Stimulated activated effector memory CD8-positive, alpha-beta T cell treated with anti-CD3 and anti-CD28 coated beads, Interleukin-12 subunit alpha, Interleukin-12 subunit beta, amount 100 ng/mL, for 72 hours (primary cell): ENCODE data around the gene CEP68.
"Not testable (repeated sequence)": the region's sequence is repeated elsewhere in the genome, so short reads cannot be mapped to it uniquely, and the experiment has no call there.

ENCODE experiments used
- ATAC-seq: fragments of 150-1000 bp; cut with Tn5 transposase; 2 replicates; pipeline ENCODE4 v1.10.0; 2021
- DNase-seq, 2 donors: peaks; one replicate each; pipeline ENCODE4 v3.0.0; 2021 to 2022; ENCODE audit warnings: low spot score in 2 of 2
- H3K27ac Mint-ChIP-seq: one replicate; pipeline ENCODE4 v1.8.0; 2022; ENCODE audit warnings: mild to moderate bottlenecking, mixed read lengths
- H3K36me3 Mint-ChIP-seq: one replicate; pipeline ENCODE4 v1.8.0; 2022; ENCODE audit warnings: mild to moderate bottlenecking, mixed read lengths
- H3K4me1 Mint-ChIP-seq: one replicate; pipeline ENCODE4 v1.8.0; 2022; ENCODE audit warnings: mixed read lengths
- H3K4me3 Mint-ChIP-seq: one replicate; pipeline ENCODE4 v1.8.0; 2022; ENCODE audit warnings: mild to moderate bottlenecking, mixed read lengths
- H3K9me3 Mint-ChIP-seq: one replicate; pipeline ENCODE4 v1.8.0; 2022; ENCODE audit warnings: mixed read lengths

The CEP68 gene

GRCh38 chr2:65116645-65117044 is 60.4 kb downstream of the CEP68 start:
- Mint-ChIP-seq H3K27ac (no peak overlapping the region), H3K4me3 (no peak overlapping the region), H3K4me1 (peaks cover 52% of the 10 kb centered on the region), H3K36me3 (peaks cover 21% of the 10 kb centered on the region), H3K9me3 (no peaks in the 10 kb centered on the region)
- ATAC-seq (no peak), DNase-seq (no peak)

- ATAC-seq, result peak; percentile 21
- H3K27ac Mint-ChIP-seq, result peak overlapping the region; percentile 45
- peaks cover 71% of the 10 kb centered on the region for H3K4me1 Mint-ChIP-seq
- H3K9me3 Mint-ChIP-seq, result no peaks in the 10 kb centered on the region
- no peak overlapping the region for H3K4me3 Mint-ChIP-seq
- H3K36me3 Mint-ChIP-seq, result peaks cover 40% of the 10 kb centered on the region
- DNase-seq, result no peak
Measured at GRCh38 chr2:65120990-65121693, 64.9 kb downstream of the CEP68 start.

- Mint-ChIP-seq H3K27ac (no peak overlapping the region), H3K4me3 (no peak overlapping the region)
- no peak for ATAC-seq
Measured at GRCh38 chr2:65122313-65122712, 66.1 kb downstream of the CEP68 start.

GRCh38 chr2:65125457-65125856 is 69.2 kb downstream of the CEP68 start:
- peaks cover 42% of the 10 kb centered on the region for H3K36me3 Mint-ChIP-seq
- not testable (repeated sequence) for DNase-seq, ATAC-seq, H3K9me3 Mint-ChIP-seq, H3K27ac Mint-ChIP-seq
- peak overlapping the region; percentile 22 for H3K4me3 Mint-ChIP-seq
- peaks cover 56% of the 10 kb centered on the region for H3K4me1 Mint-ChIP-seq

More at GRCh38 chr2:65122313-65122712, 66.1 kb downstream of the CEP68 start:
- Mint-ChIP-seq H3K36me3 (peaks cover 38% of the 10 kb centered on the region), H3K4me1 (peaks cover 70% of the 10 kb centered on the region), H3K9me3 (no peaks in the 10 kb centered on the region)
- no peak for DNase-seq

GRCh38 chr2:65128297-65129190 is 72.3 kb downstream of the CEP68 start:
- H3K36me3 Mint-ChIP-seq, result peaks cover 35% of the 10 kb centered on the region
- ATAC-seq (no peak), DNase-seq (no peak)
- peak overlapping the region; percentile 99 for H3K27ac Mint-ChIP-seq
- H3K4me1 Mint-ChIP-seq, result peaks cover 43% of the 10 kb centered on the region
- H3K9me3 Mint-ChIP-seq, result no peaks in the 10 kb centered on the region
- H3K4me3 Mint-ChIP-seq, result peak overlapping the region; percentile 93

- ATAC-seq, result peak; percentile 14
- H3K4me1 Mint-ChIP-seq, result peaks cover 40% of the 10 kb centered on the region
- no peak for DNase-seq
- H3K27ac Mint-ChIP-seq, result peak overlapping the region; percentile 99
- H3K4me3 Mint-ChIP-seq, result peak overlapping the region; percentile 93
- H3K9me3 Mint-ChIP-seq, result no peaks in the 10 kb centered on the region
- peaks cover 31% of the 10 kb centered on the region for H3K36me3 Mint-ChIP-seq
Measured at GRCh38 chr2:65129286-65129825, 73.1 kb downstream of the CEP68 start.

GRCh38 chr2:65129826-65130663 is 73.8 kb downstream of the CEP68 start, which contains the start of gene RAB1A:
RAB1A (minus strand) TSS chr2:65130106; CDS start chr2:65129915, 191 bp downstream.
- Mint-ChIP-seq H3K27ac (peak within 1 kb of the TSS; percentile 99), H3K4me3 (peak within 1 kb of the TSS; percentile 93), H3K9me3 (no peaks in the 10 kb centered on the region), H3K36me3 (peaks cover 24% of the 10 kb centered on the region), H3K4me1 (peaks cover 34% of the 10 kb centered on the region)
- peak; percentile 98 for ATAC-seq
- DNase-seq, result peak; percentile 91 to 98

GRCh38 chr2:65130664-65131175 is 74.5 kb downstream of the CEP68 start:
- peaks cover 23% of the 10 kb centered on the region for H3K36me3 Mint-ChIP-seq

GRCh38 chr2:65132930-65133329 is 76.7 kb downstream of the CEP68 start:
- H3K9me3 Mint-ChIP-seq, H3K4me3 Mint-ChIP-seq, ATAC-seq, H3K27ac Mint-ChIP-seq, DNase-seq: not testable (repeated sequence)
- Mint-ChIP-seq H3K36me3 (peaks cover 23% of the 10 kb centered on the region), H3K4me1 (peaks cover 15% of the 10 kb centered on the region)

More at GRCh38 chr2:65130664-65131175, 74.5 kb downstream of the CEP68 start:
- DNase-seq, result no peak
- H3K9me3 Mint-ChIP-seq, result no peaks in the 10 kb centered on the region
- H3K27ac Mint-ChIP-seq, result peak overlapping the region; percentile 99
- peak; percentile 17 for ATAC-seq
- peaks cover 32% of the 10 kb centered on the region for H3K4me1 Mint-ChIP-seq
- peak overlapping the region; percentile 93 for H3K4me3 Mint-ChIP-seq

- ATAC-seq, result no peak
- H3K36me3 Mint-ChIP-seq, result peaks cover 16% of the 10 kb centered on the region
- no peaks in the 10 kb centered on the region for H3K9me3 Mint-ChIP-seq
- no peak for DNase-seq
- H3K4me3 Mint-ChIP-seq, result no peak overlapping the region
- H3K27ac Mint-ChIP-seq, result no peak overlapping the region
- H3K4me1 Mint-ChIP-seq, result peaks cover 10% of the 10 kb centered on the region
Measured at GRCh38 chr2:65133626-65134025, 77.4 kb downstream of the CEP68 start.

- no peak for ATAC-seq
- H3K36me3 Mint-ChIP-seq, result peaks cover 11% of the 10 kb centered on the region
- no peak overlapping the region for H3K27ac Mint-ChIP-seq
- no peaks in the 10 kb centered on the region for H3K9me3 Mint-ChIP-seq
- no peak overlapping the region for H3K4me3 Mint-ChIP-seq
- peaks cover 10% of the 10 kb centered on the region for H3K4me1 Mint-ChIP-seq
- DNase-seq, result no peak
Measured at GRCh38 chr2:65134158-65134557, 77.9 kb downstream of the CEP68 start.

GRCh38 chr2:65136253-65136652 is 80.0 kb downstream of the CEP68 start:
- DNase-seq (no peak), ATAC-seq (no peak)
- no peak overlapping the region for H3K27ac Mint-ChIP-seq
- H3K4me1 Mint-ChIP-seq, result peaks cover 2% of the 10 kb centered on the region
- H3K9me3 Mint-ChIP-seq, result no peaks in the 10 kb centered on the region
- no peaks in the 10 kb centered on the region for H3K36me3 Mint-ChIP-seq
- no peak overlapping the region for H3K4me3 Mint-ChIP-seq
